Activated CD4-positive, alpha-beta memory T cell treated with anti-CD3 and anti-CD28 coated beads, Interleukin-2, amount 10 ng/mL, durations not matched to agents 7 days and 5 days (primary cell): ENCODE measurements around the gene RTL1. TPM values are rescaled to one million over a fixed set of nuclear protein-coding genes. Genes with fewer than 3 reads are reported as not detected.

Experiments
- CTCF ChIA-PET: fragments of 350-600 bp; sonication (Branson Sonifier 250); formaldehyde crosslinking; loops from one replicate; lab custom pipeline; 2021; ENCODE audit warnings: antibody characterized with exemption, inconsistent platforms; lab: Charles Lee
- POLR2A ChIA-PET: fragments of 350-600 bp; sonication (Branson Sonifier 250); formaldehyde crosslinking; loops from one replicate; lab custom pipeline; 2021; ENCODE audit warnings: antibody characterized with exemption; lab: Charles Lee
- DNase-seq: peaks from one replicate; pipeline ENCODE4 v3.0.0-alpha.2; 2020
- H3K27ac Mint-ChIP-seq: one replicate; pipeline ENCODE4 v1.8.0; 2021; ENCODE audit warnings: mild to moderate bottlenecking, mixed read lengths
- H3K27me3 Mint-ChIP-seq: one replicate; pipeline ENCODE4 v1.8.0; 2021; ENCODE audit warnings: mixed read lengths
- H3K36me3 Mint-ChIP-seq: one replicate; pipeline ENCODE4 v1.8.0; 2021; ENCODE audit warnings: low read depth, mixed read lengths
- H3K4me1 Mint-ChIP-seq: one replicate; pipeline ENCODE4 v1.8.0; 2021; ENCODE audit warnings: mixed read lengths
- H3K4me3 Mint-ChIP-seq: one replicate; pipeline ENCODE4 v1.8.0; 2021; ENCODE audit warnings: mild to moderate bottlenecking, mixed read lengths
- H3K9me3 Mint-ChIP-seq: one replicate; pipeline ENCODE4 v1.8.0; 2021; ENCODE audit warnings: mixed read lengths
- total RNA-seq, 2 experiments: library from RNA; stranded (reverse); gene quantifications; one replicate each; pipeline ENCODE4 v1.2.3, GENCODE V29; 2021

Gene RTL1
- total RNA-seq, 2 experiments from 2014 or later: not detected

DNA sequence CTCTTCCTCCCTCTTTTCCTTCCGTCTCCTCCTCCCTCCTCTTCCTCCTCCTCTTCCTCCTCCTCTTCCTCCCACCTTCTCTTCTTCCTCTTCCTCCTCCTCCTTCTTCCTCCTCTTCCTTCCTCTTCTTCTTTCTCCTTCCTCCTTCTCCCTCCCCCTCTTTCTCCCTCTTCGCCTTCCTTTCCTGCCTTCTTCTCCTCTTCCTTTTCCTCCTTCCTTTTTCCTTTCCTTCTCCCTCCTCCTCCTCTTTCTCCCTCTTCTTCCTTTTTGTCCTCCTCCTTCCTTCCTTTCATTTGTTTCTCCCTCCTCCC, 41.6 kb downstream of the RTL1 start:
- POLR2A ChIA-PET: no interaction called here
- H3K4me1 Mint-ChIP-seq: no peaks in the 10 kb centered on the region
- H3K4me3 Mint-ChIP-seq: no peak overlapping the region
- H3K36me3 Mint-ChIP-seq: no peaks in the 10 kb centered on the region
- CTCF ChIA-PET: no interaction called here
- H3K27me3 Mint-ChIP-seq: no peaks in the 10 kb centered on the region
- no peak for DNase-seq
- no peak overlapping the region for H3K27ac Mint-ChIP-seq
- H3K9me3 Mint-ChIP-seq: no peaks in the 10 kb centered on the region

DNA sequence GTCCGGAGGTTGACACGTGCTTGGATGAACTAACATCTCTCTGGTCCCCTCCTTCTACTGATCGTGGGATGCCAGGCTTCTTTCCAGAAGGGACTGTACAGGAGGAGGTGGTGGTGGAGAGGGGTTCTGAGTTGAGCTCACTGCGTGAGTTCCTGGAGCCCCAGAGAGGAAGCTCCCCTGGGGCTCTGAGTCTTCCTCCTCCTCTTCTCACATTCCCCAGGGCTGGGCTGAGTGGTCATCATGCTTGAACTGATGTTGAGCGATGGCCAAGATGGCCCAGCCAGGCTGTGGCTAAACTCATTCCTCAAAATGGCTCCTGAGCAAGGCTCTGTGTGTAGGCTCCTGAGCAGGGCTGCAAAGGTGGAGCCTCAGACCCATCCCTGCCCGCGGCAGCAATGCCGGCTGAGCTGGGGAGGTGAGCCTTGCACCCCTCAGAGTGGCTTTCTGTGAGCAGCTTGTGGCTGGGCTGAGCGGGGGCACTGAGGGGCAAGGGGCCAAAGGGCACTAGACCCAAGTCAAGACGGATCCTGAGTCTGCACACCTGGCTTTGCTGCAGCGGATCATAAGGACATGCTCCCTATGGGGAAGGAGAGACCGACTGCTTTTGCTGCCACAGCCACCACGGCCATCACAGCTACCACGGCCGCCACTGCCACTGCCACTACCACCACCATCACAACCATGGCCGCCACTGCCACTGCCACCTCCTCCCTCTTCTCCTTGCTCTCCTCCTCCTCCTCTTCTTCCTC, 42.2 kb downstream of the RTL1 start:
- Mint-ChIP-seq H3K27me3 (no peaks in the 10 kb centered on the region), H3K4me3 (no peak overlapping the region), H3K9me3 (no peaks in the 10 kb centered on the region), H3K27ac (no peak overlapping the region), H3K36me3 (no peaks in the 10 kb centered on the region), H3K4me1 (no peaks in the 10 kb centered on the region)
- CTCF ChIA-PET: no interaction called here
- no peak for DNase-seq
- POLR2A ChIA-PET: no interaction called here

DNA sequence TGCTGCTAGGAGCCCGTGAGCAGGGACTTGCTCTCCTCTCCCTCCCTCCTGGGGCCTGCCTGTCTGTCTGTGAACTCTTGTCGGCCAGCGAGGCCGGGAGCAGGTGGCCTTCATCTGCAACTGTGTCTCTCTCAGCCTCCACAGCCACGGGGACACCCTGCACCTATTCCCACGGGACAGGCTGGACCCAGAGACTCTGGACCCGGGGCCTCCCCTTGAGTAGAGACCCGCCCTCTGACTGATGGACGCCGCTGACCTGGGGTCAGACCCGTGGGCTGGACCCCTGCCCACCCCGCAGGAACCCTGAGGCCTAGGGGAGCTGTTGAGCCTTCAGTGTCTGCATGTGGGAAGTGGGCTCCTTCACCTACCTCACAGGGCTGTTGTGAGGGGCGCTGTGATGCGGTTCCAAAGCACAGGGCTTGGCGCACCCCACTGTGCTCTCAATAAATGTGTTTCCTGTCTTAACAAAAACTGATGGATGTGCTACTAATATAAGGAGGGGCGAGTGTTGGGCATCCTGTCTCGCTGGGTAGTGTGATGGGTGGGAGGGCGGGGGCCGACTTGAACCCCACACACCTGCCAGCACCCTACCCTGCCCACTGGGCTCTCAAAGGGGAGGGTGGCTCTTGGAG, 42.9 kb downstream of the RTL1 start:
- POLR2A ChIA-PET: no interaction called here
- Mint-ChIP-seq H3K27me3 (no peaks in the 10 kb centered on the region), H3K36me3 (no peaks in the 10 kb centered on the region), H3K4me3 (no peak overlapping the region), H3K27ac (no peak overlapping the region), H3K4me1 (no peaks in the 10 kb centered on the region), H3K9me3 (no peaks in the 10 kb centered on the region)
- DNase-seq: no peak
- CTCF ChIA-PET: no interaction called here

DNA sequence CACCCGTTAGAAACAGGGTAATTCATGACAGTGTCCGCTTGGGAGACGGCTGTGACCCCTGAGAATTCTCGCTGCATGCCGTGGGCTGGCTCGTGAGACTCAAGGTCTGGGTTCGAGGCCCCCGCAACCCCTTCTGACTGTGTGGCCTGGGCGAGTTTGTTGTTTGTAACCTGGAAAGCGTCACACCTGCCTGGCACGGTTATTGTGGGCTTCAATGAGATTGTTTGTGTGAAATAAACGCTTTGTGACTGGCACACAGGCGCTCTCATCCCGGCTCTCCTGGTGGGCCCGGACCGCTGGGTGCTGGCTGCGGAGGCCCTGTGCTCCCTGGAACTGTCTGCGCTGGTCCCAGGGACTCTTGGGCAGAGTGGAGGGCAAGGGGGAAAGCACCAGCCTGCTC, 43.7 kb downstream of the RTL1 start:
- ChIA-PET CTCF (no interaction called here), POLR2A (no interaction called here)
- Mint-ChIP-seq H3K27ac (no peak overlapping the region), H3K4me3 (no peak overlapping the region), H3K9me3 (no peaks in the 10 kb centered on the region), H3K36me3 (no peaks in the 10 kb centered on the region), H3K4me1 (no peaks in the 10 kb centered on the region), H3K27me3 (no peaks in the 10 kb centered on the region)
- no peak for DNase-seq

DNA sequence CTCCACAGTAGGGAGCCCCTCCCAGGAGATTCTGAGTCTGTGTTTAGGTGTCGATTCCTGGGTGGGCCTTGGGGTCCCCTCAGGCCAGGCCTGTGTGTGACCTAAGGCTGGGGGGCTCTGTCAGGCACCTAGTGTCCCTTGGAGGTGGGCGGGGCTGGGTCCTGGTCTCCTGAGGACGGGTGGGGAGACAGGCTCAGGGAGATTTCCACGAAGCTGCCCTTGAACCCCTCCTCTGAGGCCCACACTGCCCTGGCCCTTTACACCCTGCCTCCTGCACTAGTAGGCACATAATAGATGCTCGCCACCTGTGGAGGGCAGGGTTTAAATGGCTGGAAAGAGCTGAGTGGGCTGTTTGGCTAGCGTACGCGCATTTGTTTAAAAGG, 44.7 kb downstream of the RTL1 start:
- ChIA-PET POLR2A (no interaction called here), CTCF (no interaction called here)
- Mint-ChIP-seq H3K4me3 (no peak overlapping the region), H3K4me1 (no peaks in the 10 kb centered on the region), H3K36me3 (no peaks in the 10 kb centered on the region), H3K9me3 (no peaks in the 10 kb centered on the region), H3K27me3 (no peaks in the 10 kb centered on the region), H3K27ac (no peak overlapping the region)
- DNase-seq: no peak

DNA sequence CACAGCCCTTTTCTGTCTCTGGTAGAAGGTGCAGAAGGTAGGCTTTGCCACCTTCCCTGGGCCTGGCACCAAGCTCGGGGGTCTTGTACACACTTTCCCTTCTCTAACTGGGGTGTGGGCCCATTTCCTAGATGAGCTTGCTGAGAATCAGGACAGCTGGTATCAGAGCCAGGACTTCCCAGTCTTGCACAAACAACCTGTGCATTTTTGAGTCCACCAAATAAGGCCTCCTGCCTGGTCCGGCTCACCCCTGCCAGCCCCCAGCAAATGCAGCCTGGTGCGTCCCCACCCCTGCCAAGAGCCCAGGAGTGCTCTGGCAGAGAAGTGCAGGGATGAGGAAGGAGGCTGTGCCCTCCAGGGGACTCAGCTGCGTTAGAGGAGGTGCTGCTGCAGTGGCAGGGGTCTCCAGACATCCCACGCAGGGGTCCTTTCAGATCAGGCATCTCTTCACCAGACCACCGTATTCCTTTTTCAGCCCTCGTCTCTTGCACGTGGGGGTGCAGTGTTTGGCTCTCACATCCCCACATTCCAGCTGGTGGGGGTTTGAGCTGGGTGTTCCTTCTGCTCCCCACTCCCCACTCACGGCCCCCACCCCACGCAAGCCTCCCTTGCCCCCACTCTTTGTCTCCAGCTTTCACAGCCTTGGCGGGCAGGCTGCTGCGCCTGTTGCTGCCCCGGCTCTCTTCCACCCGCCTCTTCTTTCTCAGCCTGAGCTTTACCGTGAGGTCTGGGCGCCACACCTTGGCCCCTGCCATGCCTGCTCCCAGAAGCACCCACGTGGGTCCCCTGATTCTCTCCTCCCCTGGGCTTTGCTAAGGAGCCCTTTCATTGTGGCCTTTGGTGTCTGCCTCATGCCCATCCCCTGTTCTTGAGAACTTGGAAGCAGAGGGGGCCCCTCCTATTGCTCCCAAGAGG, 45.3 kb downstream of the RTL1 start:
- ChIA-PET POLR2A (no interaction called here), CTCF (no interaction called here)
- Mint-ChIP-seq H3K27me3 (no peaks in the 10 kb centered on the region), H3K9me3 (no peaks in the 10 kb centered on the region), H3K36me3 (no peaks in the 10 kb centered on the region), H3K27ac (no peak overlapping the region), H3K4me3 (no peak overlapping the region), H3K4me1 (no peaks in the 10 kb centered on the region)
- DNase-seq: no peak

DNA sequence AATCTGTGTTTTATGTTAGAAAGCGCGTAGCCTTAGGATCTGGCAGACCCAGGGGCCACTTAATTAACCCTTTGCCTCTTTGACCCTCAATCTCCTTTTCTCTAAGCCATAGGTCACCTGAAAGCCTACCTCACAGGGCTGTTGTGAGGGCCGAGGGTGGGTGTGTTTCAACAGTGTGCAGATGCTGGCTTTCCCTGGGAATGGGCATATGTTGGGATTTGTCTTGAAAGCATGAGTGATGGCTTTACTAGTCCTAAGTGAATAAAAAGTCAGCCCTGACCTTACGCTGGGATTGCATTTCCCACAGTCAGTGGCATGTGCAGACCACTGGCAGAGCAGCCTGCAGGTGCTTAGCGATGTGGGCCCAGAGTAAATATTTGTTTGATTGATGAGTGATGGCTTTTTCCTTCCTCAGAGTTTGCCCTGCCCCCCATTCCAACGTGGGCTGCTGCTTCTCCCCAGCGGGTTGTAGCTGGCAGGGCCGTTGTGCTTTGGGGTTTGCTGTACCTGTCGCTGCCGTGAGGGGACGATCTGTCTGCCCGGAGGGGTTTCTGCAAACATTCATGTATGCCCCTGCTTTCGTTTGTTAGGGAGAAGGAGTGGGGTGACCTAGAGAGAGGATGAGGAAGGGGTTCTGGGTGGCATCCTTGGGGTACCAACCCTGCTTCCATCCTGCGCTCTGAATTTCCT, 46.1 kb downstream of the RTL1 start:
- ChIA-PET CTCF (interaction anchor here (0.7 kb wide), 1 partner anchor 36 kb away, joined by 4 read pairs; no protein-coding TSS in a partner anchor), POLR2A (no interaction called here)
- no peaks in the 10 kb centered on the region for H3K9me3 Mint-ChIP-seq
- DNase-seq: no peak
- H3K27ac Mint-ChIP-seq: no peak overlapping the region
- no peaks in the 10 kb centered on the region for H3K4me1 Mint-ChIP-seq
- H3K36me3 Mint-ChIP-seq: no peaks in the 10 kb centered on the region
- H3K4me3 Mint-ChIP-seq: no peak overlapping the region
- H3K27me3 Mint-ChIP-seq: no peaks in the 10 kb centered on the region

DNA sequence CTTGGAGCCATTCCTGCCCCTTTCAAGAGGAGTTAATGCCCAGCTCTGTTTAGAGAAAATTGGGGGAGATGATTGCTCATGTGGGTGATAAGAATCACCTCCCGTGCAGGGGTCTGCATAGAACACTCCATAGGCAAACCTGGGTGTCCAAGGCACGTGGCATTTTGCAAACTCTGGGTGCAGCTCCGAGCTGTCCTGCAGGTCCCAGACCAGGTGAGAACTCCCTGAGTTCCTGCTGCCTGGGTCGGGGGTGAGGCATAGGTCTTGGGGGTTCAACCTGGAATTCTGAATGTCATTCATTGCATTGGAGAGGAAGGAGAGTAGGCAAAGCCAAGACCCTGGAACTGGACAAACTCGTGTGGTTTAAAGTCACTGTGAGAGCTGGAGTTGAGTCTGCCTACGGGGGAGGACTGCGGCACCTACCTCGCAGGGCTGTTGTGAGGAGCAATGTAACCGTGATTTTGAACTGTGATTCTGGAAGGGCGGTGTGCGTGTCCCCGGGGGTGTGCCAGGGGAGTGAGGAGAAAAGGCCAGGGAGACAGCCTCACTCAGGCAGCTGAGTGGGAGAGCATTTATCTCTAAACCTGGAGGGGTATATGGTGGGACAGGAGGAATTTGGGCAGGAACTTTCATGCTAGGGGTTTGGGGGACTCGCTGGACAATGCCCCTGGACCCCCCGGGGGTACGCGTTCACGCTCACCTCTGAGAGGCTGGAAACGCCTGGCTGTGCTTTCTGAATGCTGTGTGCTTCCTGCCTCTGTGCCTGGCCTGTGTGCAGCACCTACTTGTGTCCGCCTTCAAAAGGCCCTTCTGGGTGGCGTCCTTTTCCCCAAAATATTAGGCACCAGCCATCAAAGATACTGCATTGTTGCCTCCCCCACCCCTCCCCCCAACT, 47.2 kb downstream of the RTL1 start:
- H3K4me1 Mint-ChIP-seq: no peaks in the 10 kb centered on the region
- H3K27ac Mint-ChIP-seq: no peak overlapping the region
- no peaks in the 10 kb centered on the region for H3K36me3 Mint-ChIP-seq
- H3K4me3 Mint-ChIP-seq: no peak overlapping the region
- no peak for DNase-seq
- no peaks in the 10 kb centered on the region for H3K27me3 Mint-ChIP-seq
- no peaks in the 10 kb centered on the region for H3K9me3 Mint-ChIP-seq
- ChIA-PET CTCF (interaction anchor here (0.6 to 0.7 kb wide), 2 partner anchors 35 to 771 kb away, joined by 3 to 4 read pairs; no protein-coding TSS in a partner anchor), POLR2A (no interaction called here)

DNA sequence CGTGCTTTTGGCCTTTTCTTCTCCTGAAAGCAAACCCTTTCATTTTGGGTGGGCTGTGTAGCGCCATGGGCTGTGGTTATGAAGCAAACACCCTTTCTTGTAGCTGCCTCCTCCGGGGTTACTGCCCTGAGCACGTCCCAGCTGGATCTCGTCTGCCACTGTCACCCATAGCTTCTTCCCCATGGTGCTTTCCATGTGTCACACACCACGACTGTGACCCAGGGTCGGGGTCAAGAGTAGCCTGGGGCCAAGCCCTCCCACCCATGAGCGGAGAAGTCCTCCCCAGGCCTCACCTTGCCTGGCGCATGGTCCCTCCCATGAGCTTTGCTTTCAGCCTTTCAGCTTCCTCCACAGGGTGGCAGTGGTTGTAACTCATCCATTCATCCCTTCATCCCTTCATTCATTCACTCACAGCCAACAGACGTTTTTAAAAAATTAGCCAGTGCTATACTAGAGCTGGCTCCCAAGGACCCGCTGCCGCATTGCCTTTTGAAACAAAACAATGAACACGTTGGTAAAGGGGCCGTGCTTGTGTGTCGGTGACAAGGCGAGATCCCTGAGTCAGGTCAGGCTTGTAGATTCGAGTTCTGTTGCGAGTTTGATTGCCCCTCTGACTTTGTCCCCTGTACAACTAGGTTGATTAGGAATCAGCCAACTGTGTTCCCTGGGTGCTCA, 48.1 kb downstream of the RTL1 start:
- no peak overlapping the region for H3K4me3 Mint-ChIP-seq

DNA sequence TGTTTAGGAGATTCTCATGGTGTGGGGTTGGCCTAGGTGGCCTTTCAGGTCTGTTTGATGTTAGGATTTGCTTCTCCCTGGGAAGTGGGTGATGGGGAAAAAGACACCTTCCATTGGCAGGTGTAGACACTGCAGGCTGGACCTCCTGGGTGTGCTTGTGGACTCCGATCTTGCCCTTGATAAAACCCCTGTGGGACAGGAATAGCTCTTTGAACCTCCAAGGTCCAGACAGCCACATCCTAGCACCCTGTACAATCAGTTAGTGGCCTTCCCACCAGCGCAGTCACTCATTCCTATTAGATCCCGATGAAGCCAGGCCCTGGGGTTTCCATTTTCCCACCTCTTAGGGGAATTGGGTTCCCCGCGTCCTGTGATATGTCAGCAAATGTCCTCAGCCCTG, 49.1 kb downstream of the RTL1 start:
- ChIA-PET POLR2A (no interaction called here), CTCF (no interaction called here)
- Mint-ChIP-seq H3K27me3 (no peaks in the 10 kb centered on the region), H3K36me3 (no peaks in the 10 kb centered on the region), H3K4me1 (peaks cover 2% of the 10 kb centered on the region), H3K27ac (no peak overlapping the region), H3K9me3 (no peaks in the 10 kb centered on the region), H3K4me3 (no peak overlapping the region)
- DNase-seq: no peak

More for the DNA sequence above, 48.1 kb downstream of the RTL1 start:
- Mint-ChIP-seq H3K36me3 (no peaks in the 10 kb centered on the region), H3K4me1 (peaks cover 2% of the 10 kb centered on the region), H3K27me3 (no peaks in the 10 kb centered on the region), H3K9me3 (no peaks in the 10 kb centered on the region), H3K27ac (no peak overlapping the region)
- POLR2A ChIA-PET: no interaction called here
- CTCF ChIA-PET: interaction anchor here (0.6 kb wide), 1 partner anchor 772 kb away, joined by 3 read pairs; no protein-coding TSS in a partner anchor
- DNase-seq: no peak

DNA sequence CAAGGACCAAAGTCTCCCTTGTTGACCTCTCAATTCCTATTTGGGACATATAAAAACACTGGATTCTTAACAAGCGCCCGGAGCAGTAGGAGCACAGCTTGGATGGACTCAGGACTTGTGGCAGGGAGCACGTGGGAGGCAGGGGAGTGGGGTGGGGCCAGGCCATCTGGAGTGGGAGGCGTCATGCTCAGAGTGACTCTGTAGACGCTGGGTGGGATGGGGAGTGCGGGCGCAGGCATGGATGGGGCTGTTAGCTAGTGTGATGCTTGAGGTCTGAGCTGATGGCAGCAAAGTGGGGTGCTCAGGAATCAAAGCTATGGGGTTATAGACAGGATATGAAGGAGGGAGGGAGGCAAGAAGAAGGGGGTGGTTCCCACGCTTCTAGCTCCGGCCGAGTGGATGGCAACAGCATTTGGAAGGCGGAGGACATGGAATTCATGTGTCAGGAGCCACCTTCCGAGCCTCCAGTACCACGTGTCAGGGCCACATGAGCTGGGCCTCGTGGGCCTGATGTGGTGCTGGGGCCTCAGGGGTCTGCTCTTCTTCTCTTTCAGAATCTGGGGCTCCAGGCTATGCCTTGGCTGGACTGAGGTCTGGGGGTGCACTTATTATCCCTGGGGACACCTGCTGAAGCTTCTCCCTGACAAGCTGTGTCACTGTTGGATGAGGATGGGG, 51.4 kb downstream of the RTL1 start:
- ChIA-PET POLR2A (no interaction called here), CTCF (no interaction called here)
- Mint-ChIP-seq H3K4me1 (peaks cover 2% of the 10 kb centered on the region), H3K36me3 (no peaks in the 10 kb centered on the region), H3K27ac (no peak overlapping the region), H3K27me3 (no peaks in the 10 kb centered on the region), H3K9me3 (no peaks in the 10 kb centered on the region), H3K4me3 (no peak overlapping the region)
- no peak for DNase-seq
